Activated CD8-positive, alpha-beta T cell treated with anti-CD3 and anti-CD28 coated beads, Interleukin-2, amount 10 ng/mL, durations not matched to agents 7 days and 5 days (primary cell): ENCODE results near the gene TRIM17. TPM values are rescaled to one million over a fixed set of nuclear protein-coding genes. Genes with fewer than 3 reads are reported as not detected.

Source experiments
- ATAC-seq: fragments of 150-1000 bp; cut with Tn5 transposase; one replicate; pipeline ENCODE4 v1.10.0; 2021; ENCODE audit warnings: moderate library complexity
- CTCF ChIA-PET: fragments of 350-600 bp; sonication (Branson Sonifier 250); formaldehyde crosslinking; loops from one replicate; lab custom pipeline; 2021; ENCODE audit warnings: antibody characterized with exemption; lab: Charles Lee
- POLR2A ChIA-PET: fragments of 350-600 bp; sonication (Branson Sonifier 250); formaldehyde crosslinking; loops from one replicate; lab custom pipeline; 2021; ENCODE audit warnings: antibody characterized with exemption; lab: Charles Lee
- DNase-seq: peaks from one replicate; pipeline ENCODE4 v3.0.0-alpha.2; 2020
- H3K27ac Mint-ChIP-seq: one replicate; pipeline ENCODE4 v1.8.0; 2021; ENCODE audit warnings: mild to moderate bottlenecking, mixed read lengths
- H3K27me3 Mint-ChIP-seq: one replicate; pipeline ENCODE4 v1.8.0; 2021; ENCODE audit warnings: low read depth, mixed read lengths
- H3K36me3 Mint-ChIP-seq: one replicate; pipeline ENCODE4 v1.8.0; 2021; ENCODE audit warnings: low read depth, mixed read lengths
- H3K4me1 Mint-ChIP-seq: one replicate; pipeline ENCODE4 v1.8.0; 2021; ENCODE audit warnings: low read depth, mixed read lengths
- H3K4me3 Mint-ChIP-seq: one replicate; pipeline ENCODE4 v1.8.0; 2021; ENCODE audit warnings: mild to moderate bottlenecking, mixed read lengths
- H3K9me3 Mint-ChIP-seq: one replicate; pipeline ENCODE4 v1.8.0; 2022; ENCODE audit warnings: mixed read lengths; ENCODE audit not compliant: insufficient read depth
- total RNA-seq, 2 experiments: library from RNA; stranded (reverse); gene quantifications; one replicate each; pipeline ENCODE4 v1.2.3, GENCODE V29; 2021

The TRIM17 gene
- total RNA-seq, 2 experiments from 2014 or later, result 2.8 to 4.0 TPM

GRCh38 chr1:228374711-228375577, 41.7 kb downstream of the TRIM17 start:
- Mint-ChIP-seq H3K9me3 (no peaks in the 10 kb centered on the region), H3K4me3 (no peak overlapping the region), H3K27ac (no peak overlapping the region), H3K36me3 (no peaks in the 10 kb centered on the region), H3K27me3 (peaks cover 16% of the 10 kb centered on the region), H3K4me1 (peaks cover 13% of the 10 kb centered on the region)
- DNase-seq (no peak), ATAC-seq (no peak)
- ChIA-PET CTCF (no interaction called here), POLR2A (no interaction called here)

GRCh38 chr1:228373681-228374571, 42.7 kb downstream of the TRIM17 start:
- H3K9me3 Mint-ChIP-seq, result no peaks in the 10 kb centered on the region
- no peak overlapping the region for H3K27ac Mint-ChIP-seq
- ChIA-PET CTCF (no interaction called here), POLR2A (no interaction called here)
- ATAC-seq (no peak), DNase-seq (no peak)
- no peaks in the 10 kb centered on the region for H3K36me3 Mint-ChIP-seq
- H3K4me1 Mint-ChIP-seq, result peaks cover 6% of the 10 kb centered on the region
- no peak overlapping the region for H3K4me3 Mint-ChIP-seq
- peaks cover 7% of the 10 kb centered on the region for H3K27me3 Mint-ChIP-seq

GRCh38 chr1:228373004-228373680, 43.5 kb downstream of the TRIM17 start:
- ATAC-seq (no peak), DNase-seq (no peak)
- Mint-ChIP-seq H3K9me3 (no peaks in the 10 kb centered on the region), H3K36me3 (no peaks in the 10 kb centered on the region), H3K27ac (no peak overlapping the region), H3K4me3 (no peak overlapping the region), H3K27me3 (peaks cover 2% of the 10 kb centered on the region), H3K4me1 (peaks cover 2% of the 10 kb centered on the region)
- CTCF ChIA-PET, result no interaction called here
- POLR2A ChIA-PET, result no interaction called here

DNA sequence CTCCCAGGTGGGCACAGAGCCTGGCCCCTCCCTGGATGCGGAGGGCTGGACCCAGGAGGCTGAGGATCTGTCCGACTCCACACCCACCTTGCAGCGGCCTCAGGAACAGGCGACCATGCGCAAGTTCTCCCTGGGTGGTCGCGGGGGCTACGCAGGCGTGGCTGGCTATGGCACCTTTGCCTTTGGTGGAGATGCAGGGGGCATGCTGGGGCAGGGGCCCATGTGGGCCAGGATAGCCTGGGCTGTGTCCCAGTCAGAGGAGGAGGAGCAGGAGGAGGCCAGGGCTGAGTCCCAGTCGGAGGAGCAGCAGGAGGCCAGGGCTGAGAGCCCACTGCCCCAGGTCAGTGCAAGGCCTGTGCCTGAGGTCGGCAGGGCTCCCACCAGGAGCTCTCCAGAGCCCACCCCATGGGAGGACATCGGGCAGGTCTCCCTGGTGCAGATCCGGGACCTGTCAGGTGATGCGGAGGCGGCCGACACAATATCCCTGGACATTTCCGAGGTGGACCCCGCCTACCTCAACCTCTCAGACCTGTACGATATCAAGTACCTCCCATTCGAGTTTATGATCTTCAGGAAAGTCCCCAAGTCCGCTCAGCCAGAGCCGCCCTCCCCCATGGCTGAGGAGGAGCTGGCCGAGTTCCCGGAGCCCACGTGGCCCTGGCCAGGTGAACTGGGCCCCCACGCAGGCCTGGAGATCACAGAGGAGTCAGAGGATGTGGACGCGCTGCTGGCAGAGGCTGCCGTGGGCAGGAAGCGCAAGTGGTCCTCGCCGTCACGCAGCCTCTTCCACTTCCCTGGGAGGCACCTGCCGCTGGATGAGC, 44.3 kb downstream of the TRIM17 start:
- Mint-ChIP-seq H3K36me3 (no peaks in the 10 kb centered on the region), H3K4me3 (no peak overlapping the region), H3K9me3 (no peaks in the 10 kb centered on the region), H3K27ac (no peak overlapping the region), H3K27me3 (no peaks in the 10 kb centered on the region), H3K4me1 (peaks cover 2% of the 10 kb centered on the region)
- no peak for DNase-seq
- ATAC-seq, result no peak
- CTCF ChIA-PET, result no interaction called here
- POLR2A ChIA-PET, result no interaction called here

- DNase-seq (no peak), ATAC-seq (no peak)
- Mint-ChIP-seq H3K36me3 (no peaks in the 10 kb centered on the region), H3K4me3 (no peak overlapping the region), H3K9me3 (no peaks in the 10 kb centered on the region), H3K27me3 (no peaks in the 10 kb centered on the region), H3K4me1 (peaks cover 2% of the 10 kb centered on the region), H3K27ac (no peak overlapping the region)
- POLR2A ChIA-PET, result no interaction called here
- CTCF ChIA-PET, result no interaction called here
Observed at GRCh38 chr1:228371741-228372182, 44.9 kb downstream of the TRIM17 start.

GRCh38 chr1:228370941-228371740, 45.5 kb downstream of the TRIM17 start:
- Mint-ChIP-seq H3K36me3 (no peaks in the 10 kb centered on the region), H3K4me3 (no peak overlapping the region), H3K4me1 (peaks cover 2% of the 10 kb centered on the region), H3K9me3 (no peaks in the 10 kb centered on the region), H3K27me3 (no peaks in the 10 kb centered on the region), H3K27ac (no peak overlapping the region)
- CTCF ChIA-PET, result no interaction called here
- DNase-seq (no peak), ATAC-seq (no peak)
- POLR2A ChIA-PET, result no interaction called here

GRCh38 chr1:228370439-228370940, 46.2 kb downstream of the TRIM17 start:
- Mint-ChIP-seq H3K36me3 (no peaks in the 10 kb centered on the region), H3K27me3 (no peaks in the 10 kb centered on the region), H3K9me3 (no peaks in the 10 kb centered on the region), H3K4me3 (no peak overlapping the region), H3K27ac (no peak overlapping the region), H3K4me1 (peaks cover 2% of the 10 kb centered on the region)
- DNase-seq (no peak), ATAC-seq (no peak)
- CTCF ChIA-PET, result no interaction called here
- POLR2A ChIA-PET, result no interaction called here

GRCh38 chr1:228369608-228370438, 46.8 kb downstream of the TRIM17 start:
- ChIA-PET POLR2A (no interaction called here), CTCF (no interaction called here)
- no peaks in the 10 kb centered on the region for H3K27me3 Mint-ChIP-seq
- no peak for DNase-seq
- peaks cover 2% of the 10 kb centered on the region for H3K4me1 Mint-ChIP-seq
- no peak overlapping the region for H3K27ac Mint-ChIP-seq
- ATAC-seq, result no peak
- H3K4me3 Mint-ChIP-seq, result no peak overlapping the region
- no peaks in the 10 kb centered on the region for H3K36me3 Mint-ChIP-seq
- H3K9me3 Mint-ChIP-seq, result no peaks in the 10 kb centered on the region

DNA sequence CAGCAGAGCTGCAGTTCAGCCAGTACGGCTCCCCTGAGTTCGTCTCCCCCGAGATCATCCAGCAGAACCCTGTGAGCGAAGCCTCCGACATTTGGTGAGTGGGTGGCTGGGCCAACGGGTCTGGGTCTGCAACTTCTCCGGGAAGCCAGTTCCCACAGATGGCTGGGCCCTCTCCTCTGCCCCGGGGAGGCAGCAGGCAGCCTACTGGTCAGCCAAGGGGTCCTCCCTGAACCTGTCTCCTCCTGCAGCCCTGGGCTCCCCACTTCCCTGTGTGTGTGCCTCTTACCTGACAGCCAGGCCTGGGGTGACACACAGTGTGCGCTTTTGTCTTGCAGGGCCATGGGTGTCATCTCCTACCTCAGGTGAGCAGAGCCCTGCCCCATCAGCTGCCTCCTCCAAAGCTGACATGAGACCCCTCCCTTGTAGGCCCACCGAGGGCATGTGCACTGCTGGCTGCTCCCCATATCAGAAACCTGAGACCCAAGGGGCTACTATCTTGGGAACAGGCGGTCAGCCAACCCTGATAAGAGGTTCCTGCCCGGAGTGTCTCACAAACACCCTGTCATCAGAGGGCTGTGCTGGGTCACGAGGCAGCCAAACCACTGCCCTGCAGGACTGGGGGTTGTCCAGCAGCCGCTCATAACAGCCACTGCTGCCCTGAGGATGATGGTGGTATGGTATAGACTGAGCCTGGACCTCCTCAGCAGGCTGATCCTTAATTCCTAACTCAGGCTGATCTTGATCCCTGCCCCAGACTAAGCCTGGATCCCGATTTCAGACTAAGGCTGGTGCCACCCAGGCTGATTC, 47.7 kb downstream of the TRIM17 start:
- CTCF ChIA-PET, result no interaction called here
- no peak for DNase-seq
- no peak overlapping the region for H3K27ac Mint-ChIP-seq

More for the DNA sequence above, 47.7 kb downstream of the TRIM17 start:
- no peak for ATAC-seq
- H3K9me3 Mint-ChIP-seq, result no peaks in the 10 kb centered on the region
- H3K4me1 Mint-ChIP-seq, result peaks cover 2% of the 10 kb centered on the region
- no peaks in the 10 kb centered on the region for H3K27me3 Mint-ChIP-seq
- POLR2A ChIA-PET, result no interaction called here
- H3K4me3 Mint-ChIP-seq, result no peak overlapping the region
- H3K36me3 Mint-ChIP-seq, result no peaks in the 10 kb centered on the region
